Suprapubic skin (tissue), 4 donors: ENCODE data around the gene PRKCZ. TPM values are rescaled to one million over a fixed set of nuclear protein-coding genes. Genes with fewer than 3 reads are reported as not detected.
A peak's percentile ranks its signal among the peaks of the same experiment; 100 is the strongest.

Experiments used
- DNase-seq, 2 donors: peaks; one replicate each; pipeline ENCODE4 v3.0.0-alpha.2; 2019; ENCODE audit warnings: low spot score in 2 of 2
- H3K27ac ChIP-seq: fragments of 200-600 bp; sonication (generic); one replicate; pipeline ENCODE4 v1.5.1; 2019
- H3K27me3 ChIP-seq: fragments of 200-600 bp; sonication (generic); one replicate; pipeline ENCODE4 v1.5.1; 2019
- H3K36me3 ChIP-seq: fragments of 200-600 bp; sonication (generic); one replicate; pipeline ENCODE4 v1.5.1; 2019
- H3K4me1 ChIP-seq: fragments of 200-600 bp; sonication (generic); one replicate; pipeline ENCODE4 v1.5.1; 2019
- H3K4me3 ChIP-seq: fragments of 200-600 bp; sonication (generic); one replicate; pipeline ENCODE4 v1.5.1; 2019; ENCODE audit warnings: mild to moderate bottlenecking
- H3K9me3 ChIP-seq: fragments of 200-600 bp; sonication (generic); one replicate; pipeline ENCODE4 v1.5.1; 2019
- EP300 ChIP-seq: sonication (generic); formaldehyde crosslinking; IDR thresholded peaks from one replicate; pipeline ENCODE4 v1.6.1; 2017; ENCODE audit warnings: antibody characterized with exemption
- POLR2A ChIP-seq, 2 donors: fragments of 450-650 bp; IDR thresholded peaks; one replicate each; pipeline ENCODE4 v1.6.1; 2017; ENCODE audit warnings: antibody characterized with exemption in 2 of 2, mild to moderate bottlenecking in 2 of 2, moderate library complexity in 2 of 2
- POLR2AphosphoS5 ChIP-seq, 3 donors: sonication (generic); formaldehyde crosslinking; IDR thresholded peaks; one replicate each; pipeline ENCODE4 v1.6.1; 2017; ENCODE audit warnings: antibody characterized with exemption in 3 of 3
- WGBS: methylation state at CpG from one replicate; pipeline ENCODE4 v1.1.5; 2018; 5-methylcytosine and 5-hydroxymethylcytosine counted together
- total RNA-seq, 4 donors: library from RNA; depleted of rRNA; stranded (reverse); fragments of >200 nt; gene quantifications; one replicate each; pipeline ENCODE4 v1.1.0, GENCODE V29; 2016
- TF ChIP-seq, protein P1 (sequence below), 2 donors: fragments of 200-600 bp in 1 of 2; fragments of 450-650 bp in 1 of 2; sonication (generic) in 1 of 2; IDR thresholded peaks; one replicate each; pipeline ENCODE4 v1.5.1; 2016 to 2019; ENCODE audit warnings: antibody characterized with exemption in 2 of 2, mild to moderate bottlenecking in 1 of 2, moderate library complexity in 1 of 2

PRKCZ gene
- total RNA-seq, 4 donors from 2014 or later = 21.7 to 31.5 (median 25.4) TPM

DNA sequence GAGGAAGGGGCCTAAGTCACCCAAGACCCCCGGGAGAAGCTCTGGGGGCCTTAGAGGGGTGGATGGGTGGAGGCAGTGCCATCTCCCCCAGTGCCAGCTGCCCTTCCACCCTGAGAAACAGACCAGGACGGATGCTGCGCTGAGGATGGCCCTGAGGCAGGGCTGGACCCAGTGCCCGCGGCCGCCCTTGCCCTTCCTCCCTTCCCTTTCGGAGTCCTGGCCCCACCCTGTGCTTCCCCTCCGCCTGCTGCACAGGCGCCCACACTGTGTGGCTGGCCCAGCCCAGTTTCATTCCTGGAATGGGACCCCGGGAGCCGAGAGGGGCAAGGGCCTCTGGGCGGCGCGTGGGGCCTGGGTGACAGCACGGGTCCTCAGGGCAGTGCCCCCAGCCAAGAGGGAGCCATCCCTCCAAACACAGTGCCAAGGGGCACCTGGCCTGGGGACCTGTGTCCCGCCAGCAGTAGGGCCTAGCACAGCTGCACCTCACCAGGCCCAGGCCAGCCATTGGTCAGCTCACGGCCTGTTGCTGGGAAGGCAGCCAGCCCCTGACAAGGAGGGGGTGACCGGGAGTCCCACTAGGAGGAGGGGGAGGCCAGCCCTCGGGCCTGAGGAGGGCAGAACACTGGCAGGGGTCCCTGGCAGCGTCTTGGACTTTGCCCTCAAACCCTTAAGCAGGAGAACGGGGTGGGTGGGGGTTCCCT lies 164.5 kb downstream of the PRKCZ start:
- no peaks in the 10 kb centered on the region for H3K36me3 ChIP-seq
- peaks cover 52% of the 10 kb centered on the region for H3K4me1 ChIP-seq
- no peaks in the 10 kb centered on the region for H3K27me3 ChIP-seq
- TF ChIP-seq EP300 = no peak
- TF ChIP-seq, protein P1, sequence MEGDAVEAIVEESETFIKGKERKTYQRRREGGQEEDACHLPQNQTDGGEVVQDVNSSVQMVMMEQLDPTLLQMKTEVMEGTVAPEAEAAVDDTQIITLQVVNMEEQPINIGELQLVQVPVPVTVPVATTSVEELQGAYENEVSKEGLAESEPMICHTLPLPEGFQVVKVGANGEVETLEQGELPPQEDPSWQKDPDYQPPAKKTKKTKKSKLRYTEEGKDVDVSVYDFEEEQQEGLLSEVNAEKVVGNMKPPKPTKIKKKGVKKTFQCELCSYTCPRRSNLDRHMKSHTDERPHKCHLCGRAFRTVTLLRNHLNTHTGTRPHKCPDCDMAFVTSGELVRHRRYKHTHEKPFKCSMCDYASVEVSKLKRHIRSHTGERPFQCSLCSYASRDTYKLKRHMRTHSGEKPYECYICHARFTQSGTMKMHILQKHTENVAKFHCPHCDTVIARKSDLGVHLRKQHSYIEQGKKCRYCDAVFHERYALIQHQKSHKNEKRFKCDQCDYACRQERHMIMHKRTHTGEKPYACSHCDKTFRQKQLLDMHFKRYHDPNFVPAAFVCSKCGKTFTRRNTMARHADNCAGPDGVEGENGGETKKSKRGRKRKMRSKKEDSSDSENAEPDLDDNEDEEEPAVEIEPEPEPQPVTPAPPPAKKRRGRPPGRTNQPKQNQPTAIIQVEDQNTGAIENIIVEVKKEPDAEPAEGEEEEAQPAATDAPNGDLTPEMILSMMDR (IDR thresholded peaks at IDR 0.05) = no peak
- no peak for TF ChIP-seq POLR2AphosphoS5 (IDR thresholded peaks at IDR 0.05)
- no peak for TF ChIP-seq POLR2A (IDR thresholded peaks at IDR 0.05)
- peak in 1 of 2 donors; percentile 80 for DNase-seq
- H3K9me3 ChIP-seq = no peaks in the 10 kb centered on the region
- 67% methylated on average over 1 of the region's 21 CpGs for WGBS
- H3K27ac ChIP-seq = peak overlapping the region; percentile 96
- H3K4me3 ChIP-seq = peak overlapping the region; percentile 40

DNA sequence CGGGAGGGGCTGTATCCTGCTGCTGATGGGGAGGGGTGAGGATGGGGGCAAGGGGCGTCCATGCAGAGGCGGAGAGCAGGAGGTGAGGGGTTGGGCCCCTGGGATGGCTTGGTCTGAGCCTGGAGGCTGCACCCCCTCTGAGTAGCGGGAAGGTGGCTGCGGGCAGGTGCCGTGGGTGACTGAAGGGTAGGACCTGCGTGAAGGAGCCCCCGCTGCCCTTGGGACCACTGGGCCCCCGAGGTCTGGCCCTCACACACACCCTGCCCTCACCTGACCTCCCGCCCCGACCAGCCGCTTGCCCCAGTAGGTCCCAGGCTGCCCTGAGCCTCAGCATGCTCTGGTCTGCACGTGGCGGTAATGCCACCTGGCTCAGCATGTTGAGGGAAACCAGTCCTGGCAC lies 165.1 kb downstream of the PRKCZ start:
- no peak for TF ChIP-seq POLR2A (IDR thresholded peaks at IDR 0.05)
- no peak for TF ChIP-seq EP300
- no peak for TF ChIP-seq POLR2AphosphoS5 (IDR thresholded peaks at IDR 0.05)
- TF ChIP-seq, protein P1 (IDR thresholded peaks at IDR 0.05) = no peak
- Histone ChIP-seq H3K27me3 (no peaks in the 10 kb centered on the region), H3K9me3 (no peaks in the 10 kb centered on the region), H3K36me3 (no peaks in the 10 kb centered on the region), H3K27ac (peak overlapping the region; percentile 96), H3K4me3 (no peak overlapping the region), H3K4me1 (peaks cover 47% of the 10 kb centered on the region)
- WGBS = 90% methylated on average over 10 of the region's 14 CpGs
- peak in 1 of 2 donors; percentile 72 for DNase-seq

DNA sequence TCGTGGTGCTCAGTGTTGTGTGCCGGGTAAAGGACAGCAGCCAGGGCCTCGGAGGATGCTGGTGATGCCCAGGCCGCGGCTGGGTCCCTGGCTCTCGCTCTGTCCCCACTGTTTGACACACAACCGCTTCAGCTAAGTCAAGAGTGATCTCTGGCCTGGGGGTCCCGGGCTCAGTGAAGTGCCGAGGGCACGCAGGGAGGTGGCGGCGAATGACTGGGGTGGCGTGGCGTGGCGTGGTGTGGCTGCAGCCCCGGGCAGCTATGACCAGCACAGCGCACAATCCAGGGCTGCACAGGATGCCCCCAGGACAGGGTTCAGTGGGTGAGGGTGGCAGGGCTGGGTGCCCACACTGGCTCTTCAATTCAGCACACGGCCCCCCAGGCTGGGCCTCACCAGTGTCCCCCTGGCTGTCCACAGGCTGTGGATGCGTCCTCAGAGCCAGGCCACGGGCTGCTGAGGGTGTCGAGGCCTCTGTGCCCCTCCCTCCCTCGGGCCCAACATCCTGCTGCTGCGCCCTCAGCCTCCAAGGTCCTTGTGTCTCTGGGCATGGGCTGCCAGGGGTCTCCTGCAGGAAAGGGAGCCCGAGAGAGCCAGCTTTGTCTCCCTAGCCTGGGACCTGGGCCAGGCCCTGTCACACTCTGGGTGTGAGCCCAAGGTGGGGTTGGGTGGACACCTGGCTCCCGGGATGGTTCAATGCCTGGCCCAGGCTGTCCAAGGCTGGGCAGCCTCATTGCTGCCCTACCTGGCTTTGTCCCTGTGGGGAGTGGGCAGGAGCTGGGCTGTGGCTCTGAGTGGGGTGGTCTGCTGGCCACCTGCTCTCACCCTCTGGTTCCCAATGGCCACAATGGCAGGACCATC lies 165.9 kb downstream of the PRKCZ start:
- 87% methylated on average over 14 of the region's 25 CpGs for WGBS
- Histone ChIP-seq H3K27ac (no peak overlapping the region), H3K36me3 (no peaks in the 10 kb centered on the region), H3K27me3 (no peaks in the 10 kb centered on the region), H3K4me1 (peaks cover 48% of the 10 kb centered on the region), H3K9me3 (no peaks in the 10 kb centered on the region), H3K4me3 (no peak overlapping the region)
- TF ChIP-seq, protein P1 (IDR thresholded peaks at IDR 0.05) = no peak
- TF ChIP-seq POLR2A (IDR thresholded peaks at IDR 0.05) (no peak), POLR2AphosphoS5 (IDR thresholded peaks at IDR 0.05) (no peak), EP300 (no peak)
- DNase-seq = peak in 1 of 2 donors; percentile 71

DNA sequence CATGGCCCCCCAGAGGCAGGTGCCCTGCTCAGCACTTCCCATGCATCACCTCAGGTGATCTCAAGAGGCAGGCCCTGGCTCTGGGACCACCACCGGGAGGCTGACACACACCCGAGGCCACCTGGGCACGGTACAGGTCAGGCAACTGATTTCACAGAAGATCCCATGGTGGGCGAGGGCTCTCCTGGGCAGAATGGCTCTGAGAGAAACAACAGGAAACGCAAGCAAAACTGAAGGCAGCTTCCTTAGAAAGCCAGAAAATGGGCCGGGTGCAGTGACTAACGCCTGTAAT lies 166.5 kb downstream of the PRKCZ start:
- 88% methylated on average over 4 of the region's 7 CpGs for WGBS
- no peaks in the 10 kb centered on the region for H3K9me3 ChIP-seq
- TF ChIP-seq, protein P1 (IDR thresholded peaks at IDR 0.05) = no peak
- no peak for TF ChIP-seq POLR2A (IDR thresholded peaks at IDR 0.05)
- TF ChIP-seq EP300 = no peak
- no peak for TF ChIP-seq POLR2AphosphoS5 (IDR thresholded peaks at IDR 0.05)
- H3K27ac ChIP-seq = no peak overlapping the region
- H3K4me3 ChIP-seq = no peak overlapping the region
- no peaks in the 10 kb centered on the region for H3K27me3 ChIP-seq
- H3K4me1 ChIP-seq = peaks cover 45% of the 10 kb centered on the region
- peak in 1 of 2 donors; percentile 57 for DNase-seq
- no peaks in the 10 kb centered on the region for H3K36me3 ChIP-seq

DNA sequence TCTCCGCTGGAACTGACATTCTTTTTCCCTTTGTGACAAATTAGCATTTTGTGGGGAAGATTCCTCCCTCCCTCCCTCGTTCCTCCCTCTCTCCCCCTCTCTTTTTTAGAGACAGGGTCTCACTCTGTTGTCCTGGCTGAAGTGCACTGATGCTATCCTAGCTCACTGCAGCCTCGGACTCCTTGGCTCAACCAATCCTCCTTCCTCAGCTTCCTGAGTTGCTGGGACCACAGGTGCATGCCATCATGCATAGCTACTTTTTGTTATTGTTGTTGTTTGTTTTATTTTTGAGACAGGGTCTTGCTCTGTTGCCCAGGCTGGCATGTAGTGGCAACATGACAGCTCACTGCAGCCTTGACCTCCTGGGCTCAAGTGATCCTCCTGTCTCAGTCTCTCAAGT lies 171.1 kb downstream of the PRKCZ start:
- H3K9me3 ChIP-seq = no peaks in the 10 kb centered on the region
- H3K27me3 ChIP-seq = no peaks in the 10 kb centered on the region
- 88% methylated on average over 3 of the region's 3 CpGs for WGBS

More for the DNA sequence above, 171.1 kb downstream of the PRKCZ start:
- H3K27ac ChIP-seq = peak overlapping the region; percentile 15
- H3K36me3 ChIP-seq = no peaks in the 10 kb centered on the region
- DNase-seq = no peak
- H3K4me3 ChIP-seq = no peak overlapping the region
- H3K4me1 ChIP-seq = peaks cover 10% of the 10 kb centered on the region
- no peak for TF ChIP-seq POLR2A (IDR thresholded peaks at IDR 0.05)
- TF ChIP-seq EP300 = no peak
- no peak for TF ChIP-seq POLR2AphosphoS5 (IDR thresholded peaks at IDR 0.05)
- TF ChIP-seq, protein P1 (IDR thresholded peaks at IDR 0.05) = no peak
